ENCODE results near the gene TIMM17B.

DNA sequence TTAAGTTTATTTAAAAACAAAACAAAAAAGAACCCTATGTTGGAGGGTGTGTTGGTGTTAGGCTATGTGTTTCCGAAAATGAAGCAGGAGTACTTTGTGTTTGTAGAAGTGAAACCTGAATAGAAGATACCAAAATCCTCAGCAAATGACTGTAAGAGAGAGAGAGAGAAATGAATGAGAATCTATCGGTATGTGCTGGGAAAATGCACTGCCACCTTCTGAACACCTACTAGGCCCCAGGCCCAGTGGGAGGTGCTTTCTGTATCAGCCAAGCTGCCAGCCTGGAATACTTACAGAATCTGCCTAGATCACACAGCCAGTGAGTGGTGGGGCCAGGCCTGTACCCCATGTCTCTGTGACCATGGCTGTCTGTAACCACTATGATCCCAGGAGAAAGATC lies 36.2 kb upstream of the TIMM17B start:
- TF ChIP-seq, protein P1, sequence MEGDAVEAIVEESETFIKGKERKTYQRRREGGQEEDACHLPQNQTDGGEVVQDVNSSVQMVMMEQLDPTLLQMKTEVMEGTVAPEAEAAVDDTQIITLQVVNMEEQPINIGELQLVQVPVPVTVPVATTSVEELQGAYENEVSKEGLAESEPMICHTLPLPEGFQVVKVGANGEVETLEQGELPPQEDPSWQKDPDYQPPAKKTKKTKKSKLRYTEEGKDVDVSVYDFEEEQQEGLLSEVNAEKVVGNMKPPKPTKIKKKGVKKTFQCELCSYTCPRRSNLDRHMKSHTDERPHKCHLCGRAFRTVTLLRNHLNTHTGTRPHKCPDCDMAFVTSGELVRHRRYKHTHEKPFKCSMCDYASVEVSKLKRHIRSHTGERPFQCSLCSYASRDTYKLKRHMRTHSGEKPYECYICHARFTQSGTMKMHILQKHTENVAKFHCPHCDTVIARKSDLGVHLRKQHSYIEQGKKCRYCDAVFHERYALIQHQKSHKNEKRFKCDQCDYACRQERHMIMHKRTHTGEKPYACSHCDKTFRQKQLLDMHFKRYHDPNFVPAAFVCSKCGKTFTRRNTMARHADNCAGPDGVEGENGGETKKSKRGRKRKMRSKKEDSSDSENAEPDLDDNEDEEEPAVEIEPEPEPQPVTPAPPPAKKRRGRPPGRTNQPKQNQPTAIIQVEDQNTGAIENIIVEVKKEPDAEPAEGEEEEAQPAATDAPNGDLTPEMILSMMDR (IDR thresholded peaks at IDR 0.05): no peak
- no peak for TF ChIP-seq EZH2 (IDR thresholded peaks at IDR 0.05; ENCODE audit: borderline replicate concordance, insufficient read depth, low read depth, low read length, poor library complexity, severe bottlenecking)

All from B cell (primary cell).